Fibroblast of skin of left quadriceps (primary cell): ENCODE data around the gene SYK.

Experiments
- DNase-seq, 2 experiments: peaks; one replicate each; pipeline ENCODE4 v3.0.0-alpha.2; 2013; ENCODE audit warnings: low read depth in 2 of 2

SYK gene

GRCh38 chr9:90905822-90906221 lies 104.2 kb downstream of the SYK start:
- no peak for DNase-seq

GRCh38 chr9:90906316-90907055 lies 104.9 kb downstream of the SYK start:
- DNase-seq: no peak

GRCh38 chr9:90907056-90907445 lies 105.4 kb downstream of the SYK start:
- DNase-seq: no peak

GRCh38 chr9:90907790-90908189 lies 106.2 kb downstream of the SYK start:
- no peak for DNase-seq

DNA sequence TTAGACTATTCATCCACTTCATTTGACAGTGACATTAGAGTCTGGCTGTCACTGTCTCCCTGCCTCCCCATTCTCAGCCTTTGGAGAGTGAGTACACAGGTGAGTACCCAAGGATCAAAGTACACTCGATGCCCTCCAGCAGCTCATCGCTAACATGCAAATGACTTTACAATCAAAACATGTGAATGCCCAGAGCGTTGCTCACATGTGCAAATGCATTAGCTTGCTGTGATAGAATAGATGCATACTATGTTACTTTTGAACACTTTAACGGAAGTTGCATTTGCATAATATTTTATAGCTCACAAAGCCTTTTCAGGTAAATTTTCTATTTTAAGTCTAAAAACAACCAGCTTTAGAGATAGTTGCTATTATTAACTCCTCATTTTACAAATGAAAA lies 107.6 kb downstream of the SYK start:
- DNase-seq: no peak

GRCh38 chr9:90909747-90910283 lies 108.2 kb downstream of the SYK start:
- no peak for DNase-seq

GRCh38 chr9:90914196-90914595 lies 112.6 kb downstream of the SYK start:
- no peak for DNase-seq

GRCh38 chr9:90914868-90915483 lies 113.4 kb downstream of the SYK start:
- DNase-seq: peak in 1 of 2 experiments; percentile 35

DNA sequence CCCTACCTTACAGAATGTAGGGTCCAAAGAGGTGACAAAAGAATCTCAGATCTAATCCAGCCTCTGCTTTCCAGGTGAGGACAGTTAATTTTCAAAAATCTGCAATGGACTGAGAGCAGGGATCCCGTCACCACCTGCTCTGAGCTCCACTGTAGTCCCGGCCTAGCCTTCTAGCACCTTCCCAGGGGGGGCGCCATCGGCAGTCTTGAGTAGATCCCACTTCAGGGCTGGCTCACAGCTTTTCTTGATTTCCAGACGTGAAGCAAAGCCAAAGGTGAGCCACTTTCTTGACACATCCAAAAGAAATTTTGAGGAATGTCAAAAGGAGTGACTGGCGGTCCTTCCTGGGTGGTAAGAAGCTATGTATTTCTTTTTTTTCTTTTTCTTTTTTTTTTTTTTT lies 114.1 kb downstream of the SYK start:
- no peak for DNase-seq

- DNase-seq: no peak
These were observed 114.6 kb downstream of the SYK start for GRCh38 chr9:90916147-90916734.

DNA sequence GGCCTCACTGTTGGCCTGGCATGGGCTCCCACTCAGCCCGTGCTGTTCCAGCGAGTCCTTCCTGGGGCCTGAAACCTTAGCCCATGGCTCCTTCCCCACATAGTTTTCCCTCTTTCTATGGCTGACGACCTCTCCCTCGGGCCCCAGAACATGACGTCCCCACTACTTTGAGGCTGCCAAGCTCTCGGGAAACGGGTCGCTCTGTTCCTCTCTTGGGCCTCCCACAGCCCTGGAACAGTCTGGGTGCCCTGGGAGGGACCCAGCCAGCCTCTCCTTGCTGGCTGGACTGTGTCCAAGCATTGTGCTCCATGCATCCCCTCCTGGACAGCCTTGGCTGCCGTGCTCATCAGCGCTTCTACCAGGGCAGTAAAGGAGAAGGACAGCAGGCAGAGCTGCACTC lies 118.3 kb downstream of the SYK start:
- DNase-seq: no peak

GRCh38 chr9:90921104-90921503 lies 119.5 kb downstream of the SYK start:
- DNase-seq: no peak

GRCh38 chr9:90921969-90922368 lies 120.3 kb downstream of the SYK start:
- no peak for DNase-seq

DNA sequence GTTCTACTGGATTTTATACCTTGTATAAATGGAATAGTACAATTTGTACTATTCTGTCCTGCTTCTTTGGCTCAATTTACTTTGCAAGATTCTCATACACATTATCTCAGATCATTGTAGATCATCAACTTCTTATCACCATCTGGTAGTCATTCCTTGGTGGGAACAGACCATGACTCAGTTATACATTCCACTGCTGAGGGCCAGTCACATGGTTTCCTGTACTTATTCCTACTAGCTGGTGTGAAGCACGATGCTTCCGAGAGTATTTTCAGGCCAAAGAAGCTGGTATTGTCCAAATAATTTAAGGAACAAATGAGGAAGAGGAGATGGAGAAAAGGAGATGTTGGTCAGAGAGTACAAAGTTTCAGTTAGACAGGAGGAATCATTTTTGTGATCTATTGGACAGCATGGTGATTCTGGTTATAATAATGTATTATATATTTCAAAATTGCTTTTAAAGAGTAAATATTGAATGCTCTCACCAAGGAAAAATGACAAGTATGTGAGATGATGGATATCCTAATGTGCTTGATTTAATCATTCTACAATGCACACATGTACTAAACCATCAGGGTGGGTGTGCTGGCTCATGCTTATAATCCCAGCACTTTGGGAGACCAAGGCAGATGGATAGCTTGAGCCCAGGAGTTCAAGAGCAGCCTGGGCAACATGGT lies 124.1 kb downstream of the SYK start:
- peak; percentile 77 to 80 for DNase-seq

DNA sequence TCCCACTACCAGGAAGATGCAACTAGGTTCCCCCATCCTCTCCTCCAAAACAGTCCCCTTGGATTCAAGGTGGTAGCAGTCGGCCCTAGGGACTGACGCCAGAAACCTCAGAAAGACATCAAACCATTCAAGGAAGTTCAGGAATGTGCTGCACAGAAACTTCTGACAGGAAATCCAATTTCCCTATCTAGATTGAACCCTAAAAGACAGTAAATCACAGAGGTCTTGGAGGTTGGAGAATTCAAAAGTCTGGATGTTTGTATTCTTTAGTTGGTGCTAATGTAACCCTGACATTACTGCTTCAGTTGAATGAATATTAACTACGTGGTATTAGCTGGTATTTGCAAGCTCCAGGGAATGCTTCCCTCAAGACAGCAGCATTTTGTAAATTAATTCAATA lies 125.3 kb downstream of the SYK start:
- no peak for DNase-seq

DNA sequence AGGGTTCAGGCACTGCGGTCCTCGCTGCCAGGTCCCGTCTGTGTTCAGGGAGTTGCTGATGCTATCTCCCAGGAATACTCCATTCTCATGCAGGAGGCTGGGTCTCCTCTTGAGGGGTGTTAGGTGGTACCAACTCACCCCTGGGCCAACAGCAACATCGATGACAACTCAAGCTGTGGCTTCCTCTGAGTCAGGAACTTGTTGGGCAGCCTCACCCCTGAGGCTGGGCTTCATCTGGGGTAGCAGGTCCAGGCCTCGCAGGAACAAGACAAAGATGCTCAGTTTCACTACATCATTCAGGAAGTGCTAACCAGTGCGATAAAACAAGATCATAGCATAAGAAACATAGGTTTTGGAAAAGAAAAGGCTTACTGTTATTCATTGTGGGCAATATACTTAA lies 125.9 kb downstream of the SYK start:
- no peak for DNase-seq

GRCh38 chr9:90929626-90930025 lies 128.0 kb downstream of the SYK start:
- DNase-seq: no peak

DNA sequence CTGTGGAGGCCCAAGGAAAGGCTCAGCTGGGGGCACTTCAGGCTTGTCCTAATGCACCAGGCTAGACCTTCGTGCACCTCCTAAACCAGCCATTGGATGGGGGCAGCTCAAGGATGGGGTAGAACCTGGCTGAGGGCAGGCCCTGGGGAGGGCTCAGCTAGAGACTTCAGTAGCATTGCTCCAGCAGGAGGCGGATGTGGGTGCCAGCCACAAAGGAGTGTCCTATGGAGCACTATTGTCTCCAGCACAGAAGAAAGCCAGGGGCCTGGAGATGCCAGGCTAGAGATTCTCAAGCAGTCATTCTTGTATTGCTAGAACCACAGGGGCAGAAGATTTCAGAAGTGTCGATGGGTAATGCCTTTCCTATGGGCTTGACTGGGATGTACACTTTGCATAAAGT lies 131.8 kb downstream of the SYK start:
- no peak for DNase-seq

GRCh38 chr9:90939351-90939750 lies 137.7 kb downstream of the SYK start:
- DNase-seq: no peak

DNA sequence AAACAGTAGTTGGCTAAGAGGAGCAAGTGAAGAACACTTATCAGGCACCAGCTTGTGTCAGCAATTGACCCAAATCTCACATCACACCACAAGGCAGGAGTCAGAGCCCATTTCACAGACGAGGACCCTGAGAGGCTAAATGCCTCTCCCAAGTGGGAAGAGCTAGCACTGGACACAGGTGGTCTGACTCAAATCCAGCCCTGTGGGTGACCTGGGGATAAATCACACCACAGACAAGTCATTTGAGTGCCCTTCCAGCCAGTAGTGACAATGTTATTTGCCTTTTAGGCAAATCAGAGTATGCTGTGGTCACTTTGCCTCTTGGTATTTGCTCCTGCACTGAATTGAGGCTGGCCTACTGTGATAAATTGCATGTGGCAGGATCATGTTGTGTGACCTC lies 138.7 kb downstream of the SYK start:
- no peak for DNase-seq

GRCh38 chr9:90941661-90942060 lies 140.0 kb downstream of the SYK start:
- no peak for DNase-seq

GRCh38 chr9:90942555-90942954 lies 140.9 kb downstream of the SYK start:
- DNase-seq: no peak

DNA sequence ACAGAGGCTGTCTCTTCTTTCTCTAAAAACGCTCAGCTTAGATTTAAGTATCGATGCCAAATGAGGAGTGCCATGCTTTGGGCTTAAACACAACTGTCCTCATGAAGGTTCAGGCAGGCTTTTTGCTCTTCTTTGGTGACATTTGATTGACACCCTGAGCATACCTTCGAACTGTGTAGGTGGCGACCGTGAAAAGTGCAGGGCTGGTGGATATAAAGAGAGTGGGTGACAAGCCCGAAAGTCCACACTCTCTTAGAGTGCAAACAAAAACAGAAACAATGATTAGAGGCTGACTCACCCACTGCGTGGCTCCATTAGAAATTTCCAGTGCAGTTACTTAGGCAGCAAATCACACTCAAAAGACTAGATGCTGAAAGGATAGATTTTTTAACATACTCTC lies 141.7 kb downstream of the SYK start:
- no peak for DNase-seq
